ENCODE results near the gene POR.
"Not testable (repeated sequence)": the region's sequence is repeated elsewhere in the genome, so short reads cannot be mapped to it uniquely, and the experiment has no call there.

Gene POR

GRCh38 chr7:75884476-75884875 is 30.5 kb upstream of the POR start:
- CTCF ChIA-PET: interaction anchor here (1.3 to 3.0 kb wide), 3 partner anchors 10 to 18 kb away, joined by 4 to 12 read pairs (median 4); no protein-coding TSS in a partner anchor
- POLR2A ChIA-PET: no interaction called here
- TF ChIP-seq, protein P1, sequence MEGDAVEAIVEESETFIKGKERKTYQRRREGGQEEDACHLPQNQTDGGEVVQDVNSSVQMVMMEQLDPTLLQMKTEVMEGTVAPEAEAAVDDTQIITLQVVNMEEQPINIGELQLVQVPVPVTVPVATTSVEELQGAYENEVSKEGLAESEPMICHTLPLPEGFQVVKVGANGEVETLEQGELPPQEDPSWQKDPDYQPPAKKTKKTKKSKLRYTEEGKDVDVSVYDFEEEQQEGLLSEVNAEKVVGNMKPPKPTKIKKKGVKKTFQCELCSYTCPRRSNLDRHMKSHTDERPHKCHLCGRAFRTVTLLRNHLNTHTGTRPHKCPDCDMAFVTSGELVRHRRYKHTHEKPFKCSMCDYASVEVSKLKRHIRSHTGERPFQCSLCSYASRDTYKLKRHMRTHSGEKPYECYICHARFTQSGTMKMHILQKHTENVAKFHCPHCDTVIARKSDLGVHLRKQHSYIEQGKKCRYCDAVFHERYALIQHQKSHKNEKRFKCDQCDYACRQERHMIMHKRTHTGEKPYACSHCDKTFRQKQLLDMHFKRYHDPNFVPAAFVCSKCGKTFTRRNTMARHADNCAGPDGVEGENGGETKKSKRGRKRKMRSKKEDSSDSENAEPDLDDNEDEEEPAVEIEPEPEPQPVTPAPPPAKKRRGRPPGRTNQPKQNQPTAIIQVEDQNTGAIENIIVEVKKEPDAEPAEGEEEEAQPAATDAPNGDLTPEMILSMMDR (IDR thresholded peaks at IDR 0.05; ENCODE audit: control extremely low read depth, extremely low read depth, low read depth, missing control alignments): no peak
- no peak for DNase-seq (ENCODE audit: extremely low spot score)

- TF ChIP-seq, protein P1 (IDR thresholded peaks at IDR 0.05; ENCODE audit: control extremely low read depth, extremely low read depth, low read depth, missing control alignments): no peak
- DNase-seq (ENCODE audit: extremely low spot score): no peak
- ChIA-PET CTCF (interaction anchor here (1.3 to 3.0 kb wide), 4 partner anchors 10 to 136 kb away, joined by 4 to 12 read pairs (median 4); no protein-coding TSS in a partner anchor), POLR2A (no interaction called here)
These were observed 29.9 kb upstream of the POR start for GRCh38 chr7:75885036-75885435.

DNA sequence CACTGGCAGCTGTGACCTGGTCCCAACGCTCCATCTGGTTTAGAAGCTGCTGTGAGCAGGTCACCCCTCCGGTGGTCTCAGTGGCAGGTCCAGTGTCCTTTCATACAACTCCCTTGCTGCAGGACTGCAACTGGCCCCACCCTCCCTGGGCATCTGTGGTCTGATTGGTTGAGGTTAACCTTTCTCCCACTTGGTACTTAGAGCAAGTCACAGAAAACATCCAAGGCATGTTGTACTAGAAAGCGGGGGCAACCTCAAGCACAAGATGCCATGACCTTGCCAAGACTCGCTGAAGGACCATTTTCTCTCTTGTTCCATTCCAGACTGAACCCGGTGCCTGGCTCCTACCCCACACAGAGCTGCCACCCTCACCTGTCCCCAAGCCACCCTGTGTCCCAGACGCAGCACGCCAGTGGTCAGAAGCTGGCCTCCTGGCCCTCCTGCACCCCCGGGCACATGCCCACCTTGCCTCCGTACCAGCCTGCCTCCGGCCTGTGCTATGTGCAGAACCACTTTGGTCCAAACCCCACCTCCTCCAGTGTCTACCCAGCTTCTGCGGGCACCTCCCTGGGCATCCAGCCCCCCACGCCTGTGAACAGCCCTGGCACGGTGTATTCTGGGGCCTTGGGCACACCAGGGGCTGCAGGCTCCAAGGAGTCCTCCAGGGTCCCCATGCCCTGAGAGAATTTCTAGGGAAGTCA is 27.1 kb upstream of the POR start:
- DNase-seq (ENCODE audit: extremely low spot score): no peak
- TF ChIP-seq, protein P1 (IDR thresholded peaks at IDR 0.05; ENCODE audit: control extremely low read depth, extremely low read depth, low read depth, missing control alignments): no peak
- POLR2A ChIA-PET: interaction anchor here (0.6 kb wide), 1 partner anchor 29 kb away, joined by 4 read pairs; no protein-coding TSS in a partner anchor

DNA sequence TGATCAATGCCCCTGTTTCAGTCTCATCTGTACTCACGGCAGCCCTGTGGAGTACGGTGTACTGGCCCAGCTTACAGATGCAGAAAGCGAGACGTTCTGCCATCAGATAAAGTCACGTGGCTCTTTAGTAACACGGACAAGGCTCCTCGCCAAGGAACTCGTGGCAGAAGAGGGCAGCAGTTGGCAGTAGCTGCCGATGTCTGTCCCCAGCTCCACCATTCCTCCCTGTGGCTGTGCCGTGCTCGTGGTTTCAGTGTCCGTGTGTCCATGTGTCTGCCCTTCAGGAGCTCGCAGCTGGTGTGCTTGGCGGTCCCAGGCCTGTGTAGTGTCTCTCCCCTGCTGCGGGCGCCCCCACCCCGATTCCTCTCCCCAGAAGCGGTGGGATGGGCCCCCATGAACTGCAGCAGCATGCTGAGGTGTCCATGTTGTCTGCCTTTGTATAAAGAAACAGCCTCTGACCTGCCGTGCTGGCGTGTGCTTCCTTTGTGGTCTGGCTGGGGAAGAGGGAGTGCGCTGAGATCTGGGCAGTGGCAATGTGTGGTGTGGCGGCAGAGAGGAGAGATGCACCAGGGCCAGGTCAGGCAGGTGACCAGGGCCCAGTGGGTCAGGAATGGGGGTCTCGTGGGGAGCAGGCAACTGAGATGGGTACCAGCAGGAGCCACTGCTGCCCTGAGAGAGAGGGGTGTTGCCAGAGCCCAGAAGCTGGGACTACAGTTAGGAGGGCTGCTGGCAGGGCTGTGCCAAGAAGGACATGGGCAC is 26.3 kb upstream of the POR start:
- TF ChIP-seq, protein P1 (IDR thresholded peaks at IDR 0.05; ENCODE audit: control extremely low read depth, extremely low read depth, low read depth, missing control alignments): no peak
- no peak for DNase-seq (ENCODE audit: extremely low spot score)
- POLR2A ChIA-PET: interaction anchor here (0.6 kb wide), 1 partner anchor 28 kb away, joined by 4 read pairs; no protein-coding TSS in a partner anchor
- CTCF ChIA-PET: interaction anchor here (1.3 to 1.6 kb wide), 2 partner anchors 9 to 20 kb away, joined by 4 read pairs; no protein-coding TSS in a partner anchor

More for the DNA sequence above, 27.1 kb upstream of the POR start:
- CTCF ChIA-PET: no interaction called here

GRCh38 chr7:75889223-75889825 is 25.6 kb upstream of the POR start:
- TF ChIP-seq, protein P1 (IDR thresholded peaks at IDR 0.05; ENCODE audit: control extremely low read depth, extremely low read depth, low read depth, missing control alignments): no peak
- ChIA-PET CTCF (interaction anchor here (0.7 to 1.6 kb wide), 4 partner anchors 9 to 131 kb away, joined by 3 to 5 read pairs (median 4); no protein-coding TSS in a partner anchor), POLR2A (no interaction called here)
- no peak for DNase-seq (ENCODE audit: extremely low spot score)

GRCh38 chr7:75889826-75890225 is 25.1 kb upstream of the POR start:
- POLR2A ChIA-PET: no interaction called here
- TF ChIP-seq, protein P1 (IDR thresholded peaks at IDR 0.05; ENCODE audit: control extremely low read depth, extremely low read depth, low read depth, missing control alignments): no peak
- DNase-seq (ENCODE audit: extremely low spot score): no peak
- CTCF ChIA-PET: interaction anchor here (0.7 to 1.6 kb wide), 4 partner anchors 8 to 131 kb away, joined by 3 to 5 read pairs (median 4); no protein-coding TSS in a partner anchor

- POLR2A ChIA-PET: interaction anchor here (0.7 kb wide), 1 partner anchor 20 kb away, joined by 4 read pairs; no protein-coding TSS in a partner anchor
- CTCF ChIA-PET; DNase-seq (ENCODE audit: extremely low spot score): not testable (repeated sequence)
These were observed 23.7 kb upstream of the POR start for GRCh38 chr7:75891237-75891636.

Measured in GM10248 (cell line).